Stomach smooth muscle (tissue), 2 donors: ENCODE data around the gene CISD3.

Experiments used
- H3K27ac ChIP-seq: one replicate; pipeline ENCODE4 v1.7.0; 2013; ENCODE audit warnings: mild to moderate bottlenecking, low read length, inconsistent platforms
- H3K27me3 ChIP-seq, 2 donors: one replicate each; pipeline ENCODE4 v1.7.0; 2013; ENCODE audit warnings: low read length in 2 of 2; ENCODE audit not compliant: insufficient read depth in 2 of 2, control insufficient read depth in 1 of 2
- H3K36me3 ChIP-seq, 2 donors: one replicate each; pipeline ENCODE4 v1.7.0; 2013; ENCODE audit warnings: low read length in 2 of 2; ENCODE audit not compliant: control insufficient read depth in 2 of 2, insufficient read depth in 2 of 2
- H3K4me1 ChIP-seq: one replicate; pipeline ENCODE4 v1.7.0; 2013; ENCODE audit warnings: low read length; ENCODE audit not compliant: control insufficient read depth, insufficient read depth
- H3K4me3 ChIP-seq, 2 donors: one replicate each; pipeline ENCODE4 v1.7.0; 2013; ENCODE audit warnings: low read length in 2 of 2
- H3K9ac ChIP-seq, 2 donors: one replicate each; pipeline ENCODE4 v1.7.0; 2013; ENCODE audit warnings: low read length in 2 of 2, mild to moderate bottlenecking in 1 of 2
- H3K9me3 ChIP-seq, 2 donors: one replicate each; pipeline ENCODE4 v1.7.0; 2013; ENCODE audit warnings: low read length in 2 of 2; ENCODE audit not compliant: control insufficient read depth in 2 of 2
- donor health status: healthy.
- donor health status: Pancreatic carcinoma.

Gene CISD3

GRCh38 chr17:38752308-38753070 is 22.3 kb downstream of the CISD3 start, which contains the start of gene PSMB3:
Gene PSMB3, plus strand, starts transcription at chr17:38752741. Its CDS starts 86 bp downstream, at chr17:38752827.
- H3K4me1 ChIP-seq, result peaks cover 44% of the 10 kb centered on the region
- H3K36me3 ChIP-seq, result peaks cover 7 to 8% of the 10 kb centered on the region in 2 donors
- peak within 1 kb of the TSS; percentile 85 for H3K27ac ChIP-seq
- peak within 1 kb of the TSS; percentile 94 to 97 for H3K9ac ChIP-seq
- H3K9me3 ChIP-seq, result no peaks in the 10 kb centered on the region
- H3K4me3 ChIP-seq, result peak within 1 kb of the TSS; percentile 89 to 99
- H3K27me3 ChIP-seq, result peaks cover 3 to 10% of the 10 kb centered on the region in 2 donors

GRCh38 chr17:38753071-38753506 is 22.9 kb downstream of the CISD3 start:
- H3K27ac ChIP-seq, result peak overlapping the region; percentile 85
- peaks cover 3 to 10% of the 10 kb centered on the region in 2 donors for H3K27me3 ChIP-seq
- H3K9ac ChIP-seq, result peak overlapping the region; percentile 94 to 97
- H3K36me3 ChIP-seq, result peaks cover 8 to 9% of the 10 kb centered on the region in 2 donors
- H3K4me1 ChIP-seq, result peaks cover 40% of the 10 kb centered on the region
- H3K4me3 ChIP-seq, result peak overlapping the region; percentile 89 to 99
- H3K9me3 ChIP-seq, result no peaks in the 10 kb centered on the region

- H3K36me3 ChIP-seq, result peaks cover 46 to 48% of the 10 kb centered on the region in 2 donors
- H3K27me3 ChIP-seq, result no peaks in the 10 kb centered on the region
- no peak overlapping the region for H3K27ac ChIP-seq
- H3K4me3 ChIP-seq, result no peak overlapping the region
- H3K9ac ChIP-seq, result no peak overlapping the region
- H3K4me1 ChIP-seq, result no peaks in the 10 kb centered on the region
- no peaks in the 10 kb centered on the region for H3K9me3 ChIP-seq
Observed at GRCh38 chr17:38761612-38762011, 31.5 kb downstream of the CISD3 start.

- H3K9ac ChIP-seq, result peak overlapping the region in 1 of 2 donors; percentile 13
- no peaks in the 10 kb centered on the region for H3K9me3 ChIP-seq
- H3K27me3 ChIP-seq, result no peaks in the 10 kb centered on the region
- H3K4me3 ChIP-seq, result no peak overlapping the region
- peaks cover 50% of the 10 kb centered on the region in 2 donors for H3K36me3 ChIP-seq
- no peak overlapping the region for H3K27ac ChIP-seq
- H3K4me1 ChIP-seq, result no peaks in the 10 kb centered on the region
Observed at GRCh38 chr17:38762231-38762630, 32.1 kb downstream of the CISD3 start.

- Histone ChIP-seq H3K4me3 (no peak overlapping the region), H3K9ac (no peak overlapping the region), H3K36me3 (peaks cover 68 to 71% of the 10 kb centered on the region in 2 donors), H3K9me3 (no peaks in the 10 kb centered on the region), H3K27me3 (no peaks in the 10 kb centered on the region), H3K4me1 (no peaks in the 10 kb centered on the region), H3K27ac (no peak overlapping the region)
Observed at GRCh38 chr17:38766341-38766740, 36.2 kb downstream of the CISD3 start.

GRCh38 chr17:38768417-38768816 is 38.3 kb downstream of the CISD3 start:
- no peak overlapping the region for H3K27ac ChIP-seq
- H3K9ac ChIP-seq, result no peak overlapping the region

GRCh38 chr17:38773258-38773657 is 43.1 kb downstream of the CISD3 start:
- Histone ChIP-seq H3K4me3 (no peak overlapping the region), H3K9me3 (no peaks in the 10 kb centered on the region), H3K27me3 (no peaks in the 10 kb centered on the region), H3K27ac (no peak overlapping the region), H3K9ac (no peak overlapping the region), H3K4me1 (no peaks in the 10 kb centered on the region), H3K36me3 (peaks cover 71 to 75% of the 10 kb centered on the region in 2 donors)

More at GRCh38 chr17:38768417-38768816, 38.3 kb downstream of the CISD3 start:
- Histone ChIP-seq H3K4me1 (no peaks in the 10 kb centered on the region), H3K36me3 (peaks cover 67 to 74% of the 10 kb centered on the region in 2 donors), H3K4me3 (no peak overlapping the region), H3K9me3 (no peaks in the 10 kb centered on the region), H3K27me3 (no peaks in the 10 kb centered on the region)

- no peak overlapping the region for H3K4me3 ChIP-seq
- peaks cover 2% of the 10 kb centered on the region for H3K4me1 ChIP-seq
- H3K27ac ChIP-seq, result no peak overlapping the region
- H3K9me3 ChIP-seq, result no peaks in the 10 kb centered on the region
- H3K9ac ChIP-seq, result no peak overlapping the region
- peaks cover 80 to 82% of the 10 kb centered on the region in 2 donors for H3K36me3 ChIP-seq
- no peaks in the 10 kb centered on the region for H3K27me3 ChIP-seq
Observed at GRCh38 chr17:38777641-38778250, 47.6 kb downstream of the CISD3 start.

GRCh38 chr17:38779965-38780752 is 50.0 kb downstream of the CISD3 start:
- Histone ChIP-seq H3K4me3 (no peak overlapping the region), H3K36me3 (peaks cover 80 to 82% of the 10 kb centered on the region in 2 donors), H3K9ac (no peak overlapping the region), H3K27me3 (no peaks in the 10 kb centered on the region), H3K27ac (no peak overlapping the region), H3K4me1 (peaks cover 2% of the 10 kb centered on the region), H3K9me3 (no peaks in the 10 kb centered on the region)

- no peak overlapping the region for H3K9ac ChIP-seq
- H3K9me3 ChIP-seq, result no peaks in the 10 kb centered on the region
- peaks cover 2% of the 10 kb centered on the region for H3K4me1 ChIP-seq
- H3K4me3 ChIP-seq, result no peak overlapping the region
- H3K27me3 ChIP-seq, result no peaks in the 10 kb centered on the region
- peaks cover 67 to 72% of the 10 kb centered on the region in 2 donors for H3K36me3 ChIP-seq
- H3K27ac ChIP-seq, result no peak overlapping the region
Observed at GRCh38 chr17:38783227-38783626, 53.1 kb downstream of the CISD3 start.
